Measurements from ENCODE around the gene COLGALT1. TPM values are rescaled to one million over a fixed set of nuclear protein-coding genes. Genes with fewer than 3 reads are reported as not detected.

Gene COLGALT1
- polyA plus RNA-seq, 1 of the 3 experiments (the other 2 are of a cell fraction): 83.8 TPM

GRCh38 chr19:17511724-17512573 is 43.5 kb upstream of the COLGALT1 start (continued):
- TF ChIP-seq REST (IDR thresholded peaks at IDR 0.05; ENCODE audit: low read depth, low read length) (peak; percentile 27; the same call in 1 of the 2 replicates), JUND (IDR thresholded peaks at IDR 0.05) (no peak), GATA2 (CRISPR knock-in tag; IDR thresholded peaks at IDR 0.05) (no peak), MAX (IDR thresholded peaks at IDR 0.05; ENCODE audit: low read depth) (peak; percentile 91), RAD21 (IDR thresholded peaks at IDR 0.05; ENCODE audit: low read length) (peak; percentile 34), TCF12 (IDR thresholded peaks at IDR 0.05) (no peak), RCOR1 (IDR thresholded peaks at IDR 0.05; ENCODE audit: low read length) (no peak; the same call in 1 of the 2 replicates), MXI1 (IDR thresholded peaks at IDR 0.05; ENCODE audit: low read depth, low read length) (peak; percentile 68; the same call in 1 of the 2 replicates), MEF2A (IDR thresholded peaks at IDR 0.05; ENCODE audit: borderline replicate concordance, low read depth) (no peak), FOXJ3 (CRISPR knock-in tag; IDR thresholded peaks at IDR 0.05) (0 out of 2 replicates have a peak, but pooled peaks have one; percentile 42), TEAD4 (IDR thresholded peaks at IDR 0.05; ENCODE audit: borderline replicate concordance, insufficient read depth) (no peak), CTCF (IDR thresholded peaks at IDR 0.05) (peak; percentile 31), USF2 (IDR thresholded peaks at IDR 0.05; ENCODE audit: borderline replicate concordance, low read depth, low read length) (no peak), EZH2phosphoT487 (IDR thresholded peaks at IDR 0.05; ENCODE audit: borderline replicate concordance, low read depth) (no peak), ZBTB33 (IDR thresholded peaks at IDR 0.05; ENCODE audit: borderline replicate concordance, low read depth) (peak; percentile 75; the same call in 1 of the 2 replicates)

All from SK-N-SH (cell line).